Spleen (tissue), 11 donors: Measurements from ENCODE around the gene ATP5F1E. TPM values are rescaled to one million over a fixed set of nuclear protein-coding genes. Genes with fewer than 3 reads are reported as not detected.

ENCODE experiments used
- DNase-seq: peaks from one replicate; pipeline ENCODE4 v3.0.0-alpha.2; 2020
- H3K27ac ChIP-seq, 8 donors: fragments of 200-600 bp; sonication (generic) in 7 of 8; 1 replicate in 4 of 8; 2 replicates in 4 of 8; pipeline versions ENCODE4 v1.5.0 to v1.8.0; 2016 to 2021; ENCODE audit warnings: inconsistent platforms in 4 of 8, mild to moderate bottlenecking in 4 of 8, moderate library complexity in 1 of 8
- H3K27me3 ChIP-seq, 7 donors: fragments of 200-600 bp; sonication (generic) in 6 of 7; replicated peaks in 1 of 7; 1 replicate in 4 of 7; 2 replicates in 3 of 7; pipeline versions ENCODE4 v1.5.0 to v1.8.0; 2016 to 2021; ENCODE audit warnings: inconsistent platforms in 3 of 7, mild to moderate bottlenecking in 1 of 7
- H3K36me3 ChIP-seq, 6 donors: fragments of 200-600 bp; sonication (generic) in 5 of 6; 1 replicate in 4 of 6; 2 replicates in 2 of 6; pipeline versions ENCODE4 v1.5.0 to v1.8.0; 2016 to 2021; ENCODE audit warnings: inconsistent platforms in 2 of 6
- H3K4me1 ChIP-seq, 6 donors: fragments of 200-600 bp; sonication (generic) in 5 of 6; 1 replicate in 3 of 6; 2 replicates in 3 of 6; pipeline versions ENCODE4 v1.5.0 to v1.8.0; 2016 to 2021; ENCODE audit warnings: inconsistent platforms in 3 of 6
- H3K4me3 ChIP-seq, 8 donors: fragments of 200-600 bp; sonication (generic) in 7 of 8; 1 replicate in 4 of 8; 2 replicates in 4 of 8; pipeline versions ENCODE4 v1.5.0 to v1.8.0; 2016 to 2021; ENCODE audit warnings: inconsistent platforms in 4 of 8, mild to moderate bottlenecking in 4 of 8, moderate library complexity in 2 of 8
- H3K9me3 ChIP-seq, 8 donors: fragments of 200-600 bp; sonication (generic) in 7 of 8; 1 replicate in 4 of 8; 2 replicates in 4 of 8; pipeline versions ENCODE4 v1.5.0 to v1.8.0; 2016 to 2021; ENCODE audit warnings: inconsistent platforms in 4 of 8
- CTCF ChIP-seq, 11 experiments: fragments of 200-600 bp in 7 of 11; fragments of 450-650 bp in 4 of 11; sonication (generic) in 4 of 11; IDR thresholded peaks in 8 of 11; conservative IDR thresholded peaks in 3 of 11; 1 replicate in 7 of 11; 2 replicates in 4 of 11; pipeline versions ENCODE4 v1.4.0 to v1.8.0; 2016 to 2021; ENCODE audit warnings: antibody characterized with exemption in 11 of 11, inconsistent platforms in 4 of 11, mild to moderate bottlenecking in 1 of 11
- POLR2A ChIP-seq, 3 donors: fragments of 450-650 bp; IDR thresholded peaks; one replicate each; pipeline ENCODE4 v1.5.1; 2017; ENCODE audit warnings: antibody characterized with exemption in 3 of 3, mild to moderate bottlenecking in 1 of 3
- POLR2AphosphoS5 ChIP-seq, 3 donors: sonication (generic); formaldehyde crosslinking; IDR thresholded peaks; one replicate each; pipeline ENCODE4 v1.5.1; 2017; ENCODE audit warnings: antibody characterized with exemption in 3 of 3
- WGBS, 5 donors: extraction: QIAGEN DNeasy Blood & Tissue Kit in 3 of 5; methylation state at CpG; one replicate each; pipeline versions ENCODE4 v1.1.5 to v1.1.7; 2013 to 2018; 5-methylcytosine and 5-hydroxymethylcytosine counted together
- intact Hi-C: fragments of 100-400 bp; cut with DNase I; formaldehyde crosslinking; loops from one replicate; pipeline ENCODE4 v1.15.0; 2023; ENCODE audit warnings: low total_unique reads
- polyA plus RNA-seq, 3 donors: library from polyadenylated mRNA; stranded (reverse); fragments of 200-250 nt; gene quantifications; one replicate each; pipeline ENCODE4 v1.2.1, GENCODE V29; 2013
- total RNA-seq, 7 donors: library from RNA; depleted of rRNA in 3 of 7; stranded (reverse); fragments of >200 nt in 3 of 7; fragmentation: NEBNext Ultra II Directional in 4 of 7; extraction: Animal tissue kit (Norgen Biotek cat#: 25700) in 4 of 7; gene quantifications; one replicate each; pipeline versions ENCODE4 v1.1.0 to v1.2.1, GENCODE V29; 2016 to 2021
- donor health status: healthy with polysubstance abuse.
- donor health status: DM: no; HTN: no; CAD: no; lungs with moderate emphysema.
- donor health status: DM: no; HTN: no; CAD: no.
- donor health status: Bipolar disorder and iron deficiency.
- donor health status: healthy.
- donor health status: DM: no; HTN: no; CAD: no.
- donor health status: DM: yes; HTN: yes; CAD: no.

ATP5F1E gene
- total and polyA plus RNA-seq, 10 donors, result 24.2 to 71.1 (median 64.9) TPM

- no peak overlapping the region for H3K4me3 ChIP-seq
- DNase-seq, result no peak
- no peak overlapping the region for H3K27ac ChIP-seq
- TF ChIP-seq CTCF (IDR thresholded peaks at IDR 0.05 in 8 of 11, conservative IDR thresholded peaks at IDR 0.05 in 3 of 11), result no peak
- no peak for TF ChIP-seq POLR2A (IDR thresholded peaks at IDR 0.05)
- TF ChIP-seq POLR2AphosphoS5 (IDR thresholded peaks at IDR 0.05), result no peak
- 94 to 97% (median 95%) methylated on average over 12 of the region's 12 CpGs for WGBS, 5 donors
- H3K9me3 ChIP-seq, result no peaks in the 10 kb centered on the region
- intact Hi-C loops, result loop anchor here (10.0 kb wide), 1 partner anchor 53 kb away; the partner anchor contains the start of gene NELFCD
- H3K4me1 ChIP-seq, result peaks cover 19 to 71% (median 47%) of the 10 kb centered on the region in 6 donors
- H3K27me3 ChIP-seq, result no peaks in the 10 kb centered on the region
- H3K36me3 ChIP-seq, result peaks cover 7 to 61% (median 40%) of the 10 kb centered on the region in 6 donors
These were observed 5.3 kb upstream of the ATP5F1E start for GRCh38 chr20:59037386-59037785.

- WGBS, 5 donors, result 91 to 98% (median 96%) methylated on average over 3 of the region's 3 CpGs
These were observed 3.2 kb upstream of the ATP5F1E start for GRCh38 chr20:59035381-59035780.

GRCh38 chr20:59033616-59034165 lies 1.6 kb upstream of the ATP5F1E start:
- no peak for TF ChIP-seq POLR2AphosphoS5 (IDR thresholded peaks at IDR 0.05)
- TF ChIP-seq POLR2A (IDR thresholded peaks at IDR 0.05), result no peak
- TF ChIP-seq CTCF (IDR thresholded peaks at IDR 0.05 in 8 of 11, conservative IDR thresholded peaks at IDR 0.05 in 3 of 11), result no peak
- no peak overlapping the region for H3K4me3 ChIP-seq
- no peak overlapping the region for H3K27ac ChIP-seq
- WGBS, 5 donors, result 88 to 100% (median 95%) methylated on average over 2 of the region's 2 CpGs
- H3K27me3 ChIP-seq, result no peaks in the 10 kb centered on the region
- no peaks in the 10 kb centered on the region for H3K9me3 ChIP-seq
- intact Hi-C loops, result loop anchor here (10.0 kb wide), 1 partner anchor 49 kb away; the partner anchor contains the start of gene NELFCD
- no peak for DNase-seq
- H3K36me3 ChIP-seq, result peaks cover 7 to 67% (median 53%) of the 10 kb centered on the region in 6 donors
- H3K4me1 ChIP-seq, result peaks cover 28 to 65% (median 44%) of the 10 kb centered on the region in 6 donors

More at GRCh38 chr20:59035381-59035780, 3.2 kb upstream of the ATP5F1E start:
- Histone ChIP-seq H3K27me3 (no peaks in the 10 kb centered on the region), H3K4me3 (no peak overlapping the region), H3K36me3 (peaks cover 7 to 57% (median 41%) of the 10 kb centered on the region in 6 donors), H3K9me3 (no peaks in the 10 kb centered on the region), H3K4me1 (peaks cover 13 to 65% (median 44%) of the 10 kb centered on the region in 6 donors), H3K27ac (no peak overlapping the region)
- intact Hi-C loops, result loop anchor here (10.0 kb wide), 1 partner anchor 51 kb away; the partner anchor contains the start of gene NELFCD
- TF ChIP-seq POLR2AphosphoS5 (IDR thresholded peaks at IDR 0.05) (no peak), POLR2A (IDR thresholded peaks at IDR 0.05) (no peak), CTCF (IDR thresholded peaks at IDR 0.05 in 8 of 11, conservative IDR thresholded peaks at IDR 0.05 in 3 of 11) (no peak)
- no peak for DNase-seq

- H3K27me3 ChIP-seq, result no peaks in the 10 kb centered on the region
- H3K4me3 ChIP-seq, result peak overlapping the region in 7 of 8 donors; percentile 62 to 97 (median 85)
- TF ChIP-seq POLR2AphosphoS5 (IDR thresholded peaks at IDR 0.05) (no peak), CTCF (IDR thresholded peaks at IDR 0.05 in 8 of 11, conservative IDR thresholded peaks at IDR 0.05 in 3 of 11) (no peak), POLR2A (IDR thresholded peaks at IDR 0.05) (no peak)
- 96 to 100% (median 98%) methylated on average over 1 of the region's 1 CpG for WGBS, 5 donors
- intact Hi-C loops, result loop anchor here (10.0 kb wide), 1 partner anchor 48 kb away; the partner anchor contains the start of gene NELFCD
- peak overlapping the region in 7 of 8 donors; percentile 89 to 96 (median 91) for H3K27ac ChIP-seq
- no peaks in the 10 kb centered on the region for H3K9me3 ChIP-seq
- no peak for DNase-seq
- peaks cover 7 to 70% (median 54%) of the 10 kb centered on the region in 6 donors for H3K36me3 ChIP-seq
- H3K4me1 ChIP-seq, result peaks cover 31 to 65% (median 45%) of the 10 kb centered on the region in 6 donors
These were observed 958 bp upstream of the ATP5F1E start for GRCh38 chr20:59033093-59033492.
